Fibroblast of pulmonary artery (primary cell): ENCODE data around the gene IFFO2.

Source experiments
- DNase-seq: peaks from one replicate; pipeline ENCODE4 v3.0.0-alpha.2; 2010; ENCODE audit warnings: low read depth
- H3K4me3 ChIP-seq: replicated peaks from 2 replicates; pipeline ENCODE4 v1.5.1; 2011; ENCODE audit warnings: low read depth, mild to moderate bottlenecking, control low read depth, low read length, moderate library complexity
- CTCF ChIP-seq: IDR thresholded peaks from 2 replicates; pipeline ENCODE4 v1.5.1; 2011; ENCODE audit warnings: mild to moderate bottlenecking, control low read depth, low read length, inconsistent platforms; ENCODE audit errors: missing control alignments

Gene IFFO2

DNA sequence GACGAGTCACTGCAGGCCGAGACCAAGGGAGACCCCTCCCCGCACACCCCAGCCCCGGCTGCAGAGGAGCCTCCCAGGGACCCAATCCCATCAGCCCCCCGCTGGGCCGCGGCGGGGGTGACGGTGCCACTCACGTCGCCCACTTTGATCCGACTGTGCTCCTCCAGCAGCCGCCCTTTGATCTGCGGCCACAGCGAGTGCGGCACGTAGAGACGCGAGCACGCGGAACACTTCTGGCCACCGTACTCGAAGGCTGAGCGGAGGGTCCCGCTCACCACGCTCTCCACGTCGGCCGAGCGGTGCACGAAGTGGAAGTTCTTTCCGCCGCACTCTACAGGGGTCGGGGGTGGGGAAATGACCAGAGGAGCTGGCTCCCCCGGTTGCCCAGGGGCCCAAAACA lies 79.2 kb downstream of the IFFO2 start:
- no peak for DNase-seq
- no peak for TF ChIP-seq CTCF
- H3K4me3 ChIP-seq, result no peak overlapping the region

GRCh38 chr1:18876210-18876609 lies 80.3 kb downstream of the IFFO2 start:
- no peak for DNase-seq
- H3K4me3 ChIP-seq, result no peak overlapping the region
- no peak for TF ChIP-seq CTCF

DNA sequence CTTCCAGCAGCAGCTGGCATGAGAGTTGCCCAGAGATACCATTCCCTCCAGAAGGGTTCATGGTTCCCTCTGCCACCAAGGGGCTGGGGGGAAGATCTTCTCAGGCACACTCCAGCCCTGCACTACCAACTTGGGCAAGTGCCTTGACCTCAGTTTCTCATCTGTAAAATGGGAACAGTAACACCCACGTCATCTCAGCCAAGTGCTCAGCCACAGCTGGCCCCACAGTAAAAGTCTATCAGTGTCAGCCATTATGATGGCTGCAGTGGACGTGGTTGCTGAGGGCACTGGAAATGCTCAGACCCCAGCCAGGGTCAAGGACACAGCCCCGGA lies 80.7 kb downstream of the IFFO2 start:
- DNase-seq, result no peak
- no peak overlapping the region for H3K4me3 ChIP-seq
- no peak for TF ChIP-seq CTCF

GRCh38 chr1:18875107-18875795 lies 81.2 kb downstream of the IFFO2 start:
- peak; percentile 91 for DNase-seq
- peak; percentile 87 for TF ChIP-seq CTCF
- H3K4me3 ChIP-seq, result no peak overlapping the region

GRCh38 chr1:18874600-18874999 lies 81.9 kb downstream of the IFFO2 start:
- no peak for TF ChIP-seq CTCF
- no peak overlapping the region for H3K4me3 ChIP-seq
- no peak for DNase-seq

- no peak for DNase-seq
- no peak overlapping the region for H3K4me3 ChIP-seq
- no peak for TF ChIP-seq CTCF
Observed at GRCh38 chr1:18874036-18874435, 82.4 kb downstream of the IFFO2 start.

- DNase-seq, result no peak
- no peak for TF ChIP-seq CTCF
- no peak overlapping the region for H3K4me3 ChIP-seq
Observed at GRCh38 chr1:18872071-18872611, 84.3 kb downstream of the IFFO2 start.
